ENCODE measurements around the gene CDH12.

CDH12 gene

GRCh38 chr5:21823588-21823987 lies 1029.6 kb downstream of the CDH12 start:
- no peak for TF ChIP-seq TAF1 (IDR thresholded peaks at IDR 0.05; ENCODE audit: borderline replicate concordance, insufficient read depth, low read length)
- TF ChIP-seq FOXP2 (optimal IDR thresholded peaks at IDR 0.05; ENCODE audit: borderline replicate concordance, extremely low read depth, extremely low read length, insufficient read depth): no peak
- TF ChIP-seq POLR2AphosphoS5 (IDR thresholded peaks at IDR 0.05; ENCODE audit: low read depth, low read length): no peak
- TF ChIP-seq, protein P1, sequence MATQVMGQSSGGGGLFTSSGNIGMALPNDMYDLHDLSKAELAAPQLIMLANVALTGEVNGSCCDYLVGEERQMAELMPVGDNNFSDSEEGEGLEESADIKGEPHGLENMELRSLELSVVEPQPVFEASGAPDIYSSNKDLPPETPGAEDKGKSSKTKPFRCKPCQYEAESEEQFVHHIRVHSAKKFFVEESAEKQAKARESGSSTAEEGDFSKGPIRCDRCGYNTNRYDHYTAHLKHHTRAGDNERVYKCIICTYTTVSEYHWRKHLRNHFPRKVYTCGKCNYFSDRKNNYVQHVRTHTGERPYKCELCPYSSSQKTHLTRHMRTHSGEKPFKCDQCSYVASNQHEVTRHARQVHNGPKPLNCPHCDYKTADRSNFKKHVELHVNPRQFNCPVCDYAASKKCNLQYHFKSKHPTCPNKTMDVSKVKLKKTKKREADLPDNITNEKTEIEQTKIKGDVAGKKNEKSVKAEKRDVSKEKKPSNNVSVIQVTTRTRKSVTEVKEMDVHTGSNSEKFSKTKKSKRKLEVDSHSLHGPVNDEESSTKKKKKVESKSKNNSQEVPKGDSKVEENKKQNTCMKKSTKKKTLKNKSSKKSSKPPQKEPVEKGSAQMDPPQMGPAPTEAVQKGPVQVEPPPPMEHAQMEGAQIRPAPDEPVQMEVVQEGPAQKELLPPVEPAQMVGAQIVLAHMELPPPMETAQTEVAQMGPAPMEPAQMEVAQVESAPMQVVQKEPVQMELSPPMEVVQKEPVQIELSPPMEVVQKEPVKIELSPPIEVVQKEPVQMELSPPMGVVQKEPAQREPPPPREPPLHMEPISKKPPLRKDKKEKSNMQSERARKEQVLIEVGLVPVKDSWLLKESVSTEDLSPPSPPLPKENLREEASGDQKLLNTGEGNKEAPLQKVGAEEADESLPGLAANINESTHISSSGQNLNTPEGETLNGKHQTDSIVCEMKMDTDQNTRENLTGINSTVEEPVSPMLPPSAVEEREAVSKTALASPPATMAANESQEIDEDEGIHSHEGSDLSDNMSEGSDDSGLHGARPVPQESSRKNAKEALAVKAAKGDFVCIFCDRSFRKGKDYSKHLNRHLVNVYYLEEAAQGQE (IDR thresholded peaks at IDR 0.05; ENCODE audit: insufficient read depth in 1 of 2, low read depth in 2 of 2, low read length in 2 of 2): no peak
- no peak for TF ChIP-seq SIN3A (IDR thresholded peaks at IDR 0.05; ENCODE audit: borderline replicate concordance, insufficient read depth, low read length)

- TF ChIP-seq TAF1 (IDR thresholded peaks at IDR 0.05; ENCODE audit: borderline replicate concordance, insufficient read depth, low read length) (no peak), SIN3A (IDR thresholded peaks at IDR 0.05; ENCODE audit: borderline replicate concordance, insufficient read depth, low read length) (no peak), POLR2AphosphoS5 (IDR thresholded peaks at IDR 0.05; ENCODE audit: low read depth, low read length) (no peak), FOXP2 (optimal IDR thresholded peaks at IDR 0.05; ENCODE audit: borderline replicate concordance, extremely low read depth, extremely low read length, insufficient read depth) (no peak)
- TF ChIP-seq, protein P1 (IDR thresholded peaks at IDR 0.05; ENCODE audit: insufficient read depth in 1 of 2, low read depth in 2 of 2, low read length in 2 of 2): no peak
Observed at GRCh38 chr5:21823076-21823574, 1030.0 kb downstream of the CDH12 start.

DNA sequence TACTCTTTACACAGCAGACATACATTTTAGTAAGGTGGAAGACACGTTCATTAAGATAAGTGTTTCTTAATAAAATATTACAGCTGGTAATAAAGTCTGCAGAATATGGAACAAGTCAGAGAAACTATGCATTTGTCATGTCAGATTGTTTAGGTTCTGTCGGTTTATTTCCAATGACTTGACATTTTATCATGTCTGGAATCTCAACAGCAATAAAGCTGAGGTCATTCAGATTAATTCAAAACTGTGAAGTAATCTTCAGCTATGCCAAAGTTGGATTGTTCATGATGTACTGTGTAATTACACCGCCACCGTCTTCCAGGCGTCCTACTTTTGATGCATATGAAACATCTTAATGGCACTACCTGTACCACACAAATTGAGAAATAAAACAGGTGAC lies 1032.6 kb downstream of the CDH12 start:
- no peak for TF ChIP-seq SIN3A (IDR thresholded peaks at IDR 0.05; ENCODE audit: borderline replicate concordance, insufficient read depth, low read length)

- TF ChIP-seq SIN3A (IDR thresholded peaks at IDR 0.05; ENCODE audit: borderline replicate concordance, insufficient read depth, low read length): no peak
- no peak for TF ChIP-seq POLR2AphosphoS5 (IDR thresholded peaks at IDR 0.05; ENCODE audit: low read depth, low read length)
- TF ChIP-seq, protein P1 (IDR thresholded peaks at IDR 0.05; ENCODE audit: insufficient read depth in 1 of 2, low read depth in 2 of 2, low read length in 2 of 2): no peak
- TF ChIP-seq FOXP2 (optimal IDR thresholded peaks at IDR 0.05; ENCODE audit: borderline replicate concordance, extremely low read depth, extremely low read length, insufficient read depth): no peak
- no peak for TF ChIP-seq TAF1 (IDR thresholded peaks at IDR 0.05; ENCODE audit: borderline replicate concordance, insufficient read depth, low read length)
Observed at GRCh38 chr5:21818370-21818720, 1034.8 kb downstream of the CDH12 start.

- TF ChIP-seq, protein P1 (IDR thresholded peaks at IDR 0.05; ENCODE audit: insufficient read depth in 1 of 2, low read depth in 2 of 2, low read length in 2 of 2): no peak
- TF ChIP-seq POLR2AphosphoS5 (IDR thresholded peaks at IDR 0.05; ENCODE audit: low read depth, low read length): no peak
- no peak for TF ChIP-seq TAF1 (IDR thresholded peaks at IDR 0.05; ENCODE audit: borderline replicate concordance, insufficient read depth, low read length)
- no peak for TF ChIP-seq SIN3A (IDR thresholded peaks at IDR 0.05; ENCODE audit: borderline replicate concordance, insufficient read depth, low read length)
- no peak for TF ChIP-seq FOXP2 (optimal IDR thresholded peaks at IDR 0.05; ENCODE audit: borderline replicate concordance, extremely low read depth, extremely low read length, insufficient read depth)
Observed at GRCh38 chr5:21817668-21818369, 1035.3 kb downstream of the CDH12 start.

Measured in PFSK-1 (cell line).